Bronchial epithelial cell (primary cell): ENCODE measurements around the gene ADD3. TPM values are rescaled to one million over a fixed set of nuclear protein-coding genes. Genes with fewer than 3 reads are reported as not detected.
A peak's percentile ranks its signal among the peaks of the same experiment; 100 is the strongest.

Source experiments
- DNase-seq: peaks from one replicate; pipeline ENCODE4 v3.0.0-alpha.2; 2010; ENCODE audit warnings: low read depth
- FAIRE-seq: peaks from 2 replicates; lab custom pipeline; 2011; peaks lifted over from hg19 to GRCh38; lab: Jason Lieb, UNC
- H3K27me3 ChIP-seq: 2 replicates; pipeline ENCODE4 v1.5.1; 2011; ENCODE audit warnings: low read length; ENCODE audit not compliant: control insufficient read depth, insufficient read depth
- H3K36me3 ChIP-seq: 2 replicates; pipeline ENCODE4 v1.5.1; 2011; ENCODE audit warnings: low read length; ENCODE audit not compliant: control insufficient read depth, insufficient read depth
- H3K4me3 ChIP-seq: 2 replicates; pipeline ENCODE4 v1.5.1; 2011; ENCODE audit warnings: mild to moderate bottlenecking, low read depth, low read length, control low read depth
- total RNA-seq: library from RNA; depleted of rRNA; stranded (reverse); fragments of >200 nt; gene quantifications from 2 replicates; pipeline ENCODE4 v1.2.1, GENCODE V29; 2014
- TF ChIP-seq, protein P1 (sequence below): IDR thresholded peaks from 2 replicates; pipeline ENCODE4 v1.5.1; 2011; ENCODE audit warnings: mild to moderate bottlenecking, moderate library complexity, low read length, control low read depth, inconsistent platforms; ENCODE audit not compliant: insufficient read depth, severe bottlenecking

The ADD3 gene
- total RNA-seq, 1 donor from 2014 or later, result 39.5 TPM

DNA sequence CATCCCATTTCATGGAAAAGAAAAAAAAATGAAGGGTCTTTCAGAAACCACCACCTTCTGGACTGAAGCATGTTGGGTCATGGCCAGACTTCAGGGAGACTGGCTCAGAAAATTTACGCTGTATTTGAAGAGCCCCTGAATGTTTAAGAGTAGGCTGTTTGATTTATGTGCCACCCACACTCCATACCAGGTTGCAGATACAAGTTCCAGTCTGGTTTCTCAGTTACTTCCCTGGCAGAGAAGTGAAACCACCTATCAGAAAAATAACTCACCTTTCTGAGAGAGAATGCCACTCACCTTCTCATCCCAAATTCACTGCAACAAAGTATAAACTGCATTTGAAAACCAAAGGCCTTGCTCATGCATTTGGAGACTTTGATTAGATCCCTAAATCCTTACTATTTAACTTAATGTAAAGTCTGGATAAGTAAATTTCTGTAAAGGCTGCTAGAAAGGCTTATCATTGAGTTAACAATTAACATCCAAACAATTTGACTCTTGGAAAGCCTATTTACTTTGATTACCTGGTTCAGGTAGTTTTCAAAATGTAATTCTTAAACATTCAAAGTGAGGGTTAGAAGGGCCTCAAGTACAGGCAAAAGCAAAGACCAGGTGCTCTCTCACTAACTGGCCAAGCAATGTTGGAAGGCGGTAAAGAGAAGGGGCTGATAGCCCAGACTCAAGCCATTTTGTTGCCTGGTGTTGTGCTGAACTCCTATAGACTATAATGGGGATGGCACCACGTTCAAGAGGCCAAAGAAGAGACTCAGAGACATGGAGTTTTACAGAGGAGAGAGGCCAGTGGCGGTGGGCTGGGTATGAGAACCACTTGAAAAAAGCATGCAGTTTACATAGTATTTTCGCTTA, 12.8 kb upstream of the ADD3 start:
- TF ChIP-seq, protein P1, sequence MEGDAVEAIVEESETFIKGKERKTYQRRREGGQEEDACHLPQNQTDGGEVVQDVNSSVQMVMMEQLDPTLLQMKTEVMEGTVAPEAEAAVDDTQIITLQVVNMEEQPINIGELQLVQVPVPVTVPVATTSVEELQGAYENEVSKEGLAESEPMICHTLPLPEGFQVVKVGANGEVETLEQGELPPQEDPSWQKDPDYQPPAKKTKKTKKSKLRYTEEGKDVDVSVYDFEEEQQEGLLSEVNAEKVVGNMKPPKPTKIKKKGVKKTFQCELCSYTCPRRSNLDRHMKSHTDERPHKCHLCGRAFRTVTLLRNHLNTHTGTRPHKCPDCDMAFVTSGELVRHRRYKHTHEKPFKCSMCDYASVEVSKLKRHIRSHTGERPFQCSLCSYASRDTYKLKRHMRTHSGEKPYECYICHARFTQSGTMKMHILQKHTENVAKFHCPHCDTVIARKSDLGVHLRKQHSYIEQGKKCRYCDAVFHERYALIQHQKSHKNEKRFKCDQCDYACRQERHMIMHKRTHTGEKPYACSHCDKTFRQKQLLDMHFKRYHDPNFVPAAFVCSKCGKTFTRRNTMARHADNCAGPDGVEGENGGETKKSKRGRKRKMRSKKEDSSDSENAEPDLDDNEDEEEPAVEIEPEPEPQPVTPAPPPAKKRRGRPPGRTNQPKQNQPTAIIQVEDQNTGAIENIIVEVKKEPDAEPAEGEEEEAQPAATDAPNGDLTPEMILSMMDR, result no peak
- FAIRE-seq (no peak), DNase-seq (no peak)
- no peaks in the 10 kb centered on the region for H3K36me3 ChIP-seq
- H3K27me3 ChIP-seq, result no peaks in the 10 kb centered on the region
- no peak overlapping the region for H3K4me3 ChIP-seq

DNA sequence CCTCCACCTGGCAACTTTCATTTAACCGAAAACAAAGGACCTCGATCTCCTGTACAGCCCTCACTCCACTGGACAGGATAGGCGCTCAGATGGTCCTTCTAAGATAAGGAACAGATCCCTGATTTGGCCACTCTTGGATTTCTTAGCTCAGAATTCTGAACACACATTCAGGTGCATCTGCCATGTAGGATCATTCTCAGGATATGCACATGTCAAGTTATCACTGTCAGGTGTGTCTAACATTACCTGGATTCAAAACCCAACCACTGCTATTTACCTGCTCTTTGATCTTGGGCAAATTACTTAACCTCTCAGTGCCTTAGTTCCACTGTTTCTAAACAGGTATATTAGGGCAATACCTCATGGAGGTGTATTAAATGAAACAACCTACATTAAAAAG, 12.2 kb upstream of the ADD3 start:
- no peak for FAIRE-seq
- Histone ChIP-seq H3K36me3 (no peaks in the 10 kb centered on the region), H3K27me3 (no peaks in the 10 kb centered on the region), H3K4me3 (no peak overlapping the region)
- DNase-seq, result no peak
- TF ChIP-seq, protein P1, result no peak

DNA sequence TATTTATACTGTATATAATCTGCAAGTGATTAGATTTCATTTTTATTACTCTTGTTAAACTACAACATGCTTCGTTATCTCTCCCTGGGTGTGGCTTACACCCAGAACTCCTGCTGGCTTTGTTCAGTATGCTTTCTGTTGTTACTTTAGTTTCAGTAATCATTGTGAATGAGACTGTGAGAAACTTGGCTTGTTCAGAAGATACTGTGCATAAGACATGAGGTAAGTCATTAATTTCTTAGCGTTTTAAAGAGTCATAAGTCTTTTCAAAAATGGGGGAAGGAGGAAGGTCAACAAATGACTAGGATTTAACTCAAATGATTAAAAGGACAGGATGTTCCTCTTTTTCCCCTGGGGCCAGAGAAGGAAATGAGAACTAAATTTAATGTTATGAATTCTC, 11.6 kb upstream of the ADD3 start:
- Histone ChIP-seq H3K4me3 (no peak overlapping the region), H3K27me3 (no peaks in the 10 kb centered on the region), H3K36me3 (no peaks in the 10 kb centered on the region)
- FAIRE-seq (no peak), DNase-seq (peak; percentile 24)
- TF ChIP-seq, protein P1, result no peak

DNA sequence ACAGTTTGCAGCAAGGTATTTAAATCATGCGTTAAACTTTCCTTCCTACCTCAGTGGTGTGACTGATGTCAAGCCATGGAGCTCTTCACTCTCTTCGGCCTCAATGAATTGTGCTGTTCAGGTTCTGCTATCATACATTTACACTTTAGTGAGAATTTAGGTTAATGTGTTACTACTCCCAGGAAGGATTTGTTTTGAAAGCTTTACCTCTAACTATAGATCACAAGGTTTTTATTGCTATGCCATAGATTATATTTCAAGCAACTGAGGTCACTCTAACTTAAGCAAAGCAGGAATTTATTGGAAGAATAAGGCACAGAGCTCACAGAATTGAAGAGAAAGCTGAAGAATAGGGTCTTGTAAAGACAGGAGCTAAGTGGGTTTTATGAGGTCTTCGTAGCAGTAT, 11.0 kb upstream of the ADD3 start:
- H3K27me3 ChIP-seq, result no peaks in the 10 kb centered on the region
- no peak overlapping the region for H3K4me3 ChIP-seq
- TF ChIP-seq, protein P1, result no peak
- FAIRE-seq (no peak), DNase-seq (no peak)
- no peaks in the 10 kb centered on the region for H3K36me3 ChIP-seq

DNA sequence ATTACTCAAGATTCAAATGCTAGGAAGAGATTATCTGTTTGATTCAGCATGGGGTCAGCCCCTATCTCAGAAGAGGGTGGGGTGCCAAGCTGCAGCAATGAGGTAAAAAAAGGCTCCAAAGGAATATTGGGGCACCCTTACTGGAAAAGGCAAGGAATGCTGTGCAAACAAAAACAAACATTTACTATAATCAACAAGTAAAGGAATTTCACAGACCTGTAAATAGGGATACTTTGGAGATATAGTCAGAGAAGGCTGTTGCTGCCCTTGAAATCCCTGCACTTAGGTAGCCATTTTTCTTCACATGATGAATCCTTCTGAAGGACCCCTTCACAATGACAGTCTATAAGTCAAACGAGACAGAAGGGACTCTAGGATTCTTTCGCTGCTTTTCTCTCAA, 10.6 kb upstream of the ADD3 start:
- FAIRE-seq, result no peak
- no peak for DNase-seq
- H3K27me3 ChIP-seq, result no peaks in the 10 kb centered on the region
- no peak overlapping the region for H3K4me3 ChIP-seq
- TF ChIP-seq, protein P1, result no peak
- no peaks in the 10 kb centered on the region for H3K36me3 ChIP-seq
